Stimulated activated CD4-positive, alpha-beta T cell treated with anti-CD3 and anti-CD28 coated beads, Interleukin-1b, Interleukin-23, amount 100 ng/mL, for 24 hours (primary cell): ENCODE data around the gene ARHGEF3.
"Not testable (repeated sequence)": the region's sequence is repeated elsewhere in the genome, so short reads cannot be mapped to it uniquely, and the experiment has no call there.

Experiments
- DNase-seq, 4 experiments: peaks; one replicate each; pipeline ENCODE4 v3.0.0-alpha.2; 2020; ENCODE audit warnings: low read depth in 4 of 4, low spot score in 1 of 4

The ARHGEF3 gene

DNA sequence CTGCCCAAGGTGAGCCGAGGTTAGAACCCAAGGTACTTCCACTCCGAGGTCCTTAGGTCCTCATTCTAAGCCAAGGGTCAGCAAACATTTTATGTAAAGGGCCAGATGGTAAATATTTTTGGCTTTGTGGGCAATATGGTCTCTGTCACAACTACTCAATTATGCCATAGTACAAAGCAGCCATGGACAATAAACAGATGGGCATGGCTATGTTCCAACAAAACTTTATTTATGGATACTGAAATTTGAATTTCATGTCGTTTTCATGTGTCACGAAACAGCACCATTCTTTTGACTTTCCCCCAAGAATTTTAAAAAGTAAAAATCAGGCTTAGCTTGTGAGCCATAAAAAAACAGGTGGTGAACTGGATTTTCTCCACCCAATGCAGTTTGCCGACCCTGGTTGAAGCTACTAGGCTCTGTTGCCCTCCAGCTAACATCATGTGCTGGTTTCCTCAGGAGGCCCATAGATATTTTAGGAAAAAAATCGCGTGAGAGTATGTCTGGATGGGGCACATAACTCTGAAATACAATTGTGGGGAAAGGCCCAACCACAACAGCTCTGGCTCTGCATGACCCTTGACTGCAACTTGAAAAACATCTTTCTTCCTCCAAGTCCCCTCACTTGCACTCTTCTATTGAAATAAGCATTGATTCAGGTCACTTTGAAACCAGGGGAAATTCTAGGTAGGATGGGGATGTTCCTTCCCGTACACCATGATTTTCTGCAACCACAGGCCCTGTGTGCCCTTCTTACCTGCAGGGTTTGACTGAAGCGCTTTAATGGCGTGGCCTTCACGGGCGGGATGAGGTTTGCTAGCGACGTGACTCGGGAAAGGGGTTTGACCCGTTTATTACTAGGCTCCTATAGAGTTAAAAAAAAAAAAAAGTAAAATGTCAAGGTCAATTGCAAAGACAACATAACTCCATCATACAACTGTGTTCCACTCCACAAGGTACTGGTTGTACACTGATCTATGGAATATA, 28.5 kb downstream of the ARHGEF3 start:
- DNase-seq = no peak

DNA sequence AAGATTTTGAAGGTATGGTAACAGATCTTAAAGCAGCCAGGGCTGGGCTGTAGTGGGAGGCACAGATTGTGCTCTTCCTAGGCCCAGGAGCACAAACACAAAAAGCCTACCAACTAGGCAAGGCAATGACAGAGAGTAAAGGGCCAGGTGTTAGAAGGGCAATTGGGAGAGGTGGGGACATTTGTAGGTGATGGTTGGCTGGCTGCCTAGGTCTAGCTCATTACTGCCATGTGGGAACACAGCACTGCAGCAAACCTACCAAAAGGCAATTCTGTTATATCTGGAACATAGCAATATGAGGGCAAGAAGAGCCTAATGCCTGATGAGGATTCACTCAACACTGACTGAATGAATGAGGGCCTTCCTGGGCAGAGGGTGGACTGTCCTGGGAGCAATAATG, 30.4 kb downstream of the ARHGEF3 start:
- DNase-seq = no peak

DNA sequence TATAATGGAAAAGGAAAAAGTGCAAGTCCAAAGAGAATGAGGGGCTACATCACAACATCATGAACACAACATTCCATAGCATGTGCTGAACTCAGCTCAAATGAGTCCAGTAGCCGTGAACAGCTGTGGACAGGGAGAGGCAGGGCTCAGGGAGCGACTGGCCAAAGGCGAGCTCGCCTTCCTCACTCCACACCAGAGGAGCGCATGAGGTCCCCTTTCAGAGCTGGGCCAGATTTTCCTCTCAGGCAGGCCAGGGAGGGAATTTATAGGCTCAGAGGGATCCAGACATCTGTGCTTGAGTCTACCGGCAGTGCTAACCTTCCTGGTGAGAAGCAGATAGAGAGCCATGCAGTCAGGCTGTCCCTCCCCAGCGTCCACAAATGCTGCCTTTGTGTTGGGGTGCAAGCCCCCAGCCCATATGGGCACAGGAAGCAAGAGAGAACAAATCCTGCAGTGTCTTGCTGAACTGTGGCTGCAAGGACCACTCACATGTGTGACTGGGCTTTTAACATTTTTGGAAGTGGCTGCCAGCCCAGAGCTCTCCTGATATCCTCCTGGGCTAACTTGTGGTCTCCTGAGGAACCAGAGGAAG, 32.5 kb downstream of the ARHGEF3 start:
- no peak for DNase-seq

DNA sequence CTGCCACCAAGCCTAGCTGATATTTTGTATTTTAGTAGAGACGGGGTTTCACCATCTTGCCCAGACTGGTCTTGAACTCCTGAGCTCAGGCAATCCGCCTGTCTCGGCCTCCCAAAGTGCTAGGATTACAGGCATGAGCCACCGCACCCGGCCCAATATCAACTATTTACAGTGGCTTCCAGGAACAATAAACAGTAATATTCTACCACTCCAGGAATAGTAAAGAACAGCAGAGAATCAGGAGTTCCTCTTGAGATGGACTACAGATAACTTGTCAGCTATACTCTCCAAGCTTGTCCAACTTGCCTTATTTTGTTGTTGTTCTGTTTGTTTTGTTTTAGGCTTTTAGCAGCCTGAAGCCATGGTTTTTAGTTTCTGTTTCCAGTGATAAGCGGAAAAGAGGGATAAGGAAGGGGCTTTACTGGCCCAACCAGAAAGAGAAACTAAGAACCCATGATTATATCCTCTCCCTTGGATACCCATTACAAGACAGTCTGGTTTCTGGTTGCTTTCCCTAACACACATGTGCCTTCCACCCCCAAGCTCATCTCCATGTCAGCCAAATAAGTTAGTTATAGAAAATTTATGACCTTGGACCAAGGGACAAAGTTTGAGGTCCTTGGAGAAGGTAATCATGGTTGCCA, 36.7 kb downstream of the ARHGEF3 start:
- DNase-seq = no peak

DNA sequence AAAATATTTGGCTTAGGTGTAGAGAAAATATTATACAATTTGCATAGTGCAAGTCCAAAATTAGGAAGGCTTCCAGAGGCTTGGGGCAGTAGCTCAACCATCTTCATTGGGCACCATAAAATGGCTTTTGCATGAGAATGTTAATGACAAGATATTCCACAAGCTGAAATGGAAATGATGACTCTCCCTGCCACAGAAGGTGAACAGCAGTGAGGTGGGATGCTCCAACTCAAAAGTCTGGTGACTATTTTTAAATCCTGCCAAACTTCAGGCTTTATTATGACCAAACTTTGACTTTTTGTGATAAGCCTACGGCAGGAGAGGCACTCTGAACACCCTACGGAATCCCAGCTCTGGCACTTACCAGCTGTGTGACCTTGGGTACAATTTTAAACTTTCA, 37.6 kb downstream of the ARHGEF3 start:
- no peak for DNase-seq

DNA sequence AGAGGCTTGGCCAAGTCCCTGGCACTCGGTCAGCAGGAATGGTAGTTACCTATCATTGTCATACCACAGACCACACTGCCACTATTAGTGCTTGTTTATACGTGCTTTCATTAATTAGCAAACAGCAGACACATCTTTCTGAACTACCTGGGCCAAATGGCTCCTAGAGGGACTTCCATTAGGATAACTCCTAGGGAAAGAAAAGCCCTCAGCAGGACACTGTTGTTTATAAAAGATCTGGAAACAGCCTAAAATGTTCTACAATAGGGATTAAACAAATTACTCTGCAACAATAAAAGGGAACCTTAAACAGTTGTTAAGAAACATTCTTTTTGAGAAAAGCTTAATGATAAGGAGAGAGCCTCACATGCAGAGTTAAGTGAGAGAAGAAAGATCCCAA, 38.5 kb downstream of the ARHGEF3 start:
- DNase-seq = no peak

DNA sequence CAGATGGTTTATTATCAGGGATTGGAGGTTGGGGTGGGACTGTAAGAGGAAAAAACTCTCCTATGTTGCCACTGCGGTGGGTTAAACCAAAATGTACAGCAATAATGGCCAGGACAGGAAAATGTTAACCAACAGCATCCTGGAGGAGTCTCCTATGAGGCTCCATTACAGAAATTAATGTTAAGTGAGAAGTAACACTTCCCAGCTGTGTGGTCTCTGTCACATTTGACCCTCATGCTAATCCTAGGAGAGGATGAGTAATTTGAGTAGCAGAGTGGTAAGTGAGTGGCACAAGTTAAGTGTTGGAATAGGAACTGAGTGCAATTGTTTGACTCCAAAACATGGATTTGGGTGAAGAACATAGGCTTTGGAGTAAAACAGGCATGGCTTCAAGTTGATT, 39.0 kb downstream of the ARHGEF3 start:
- no peak for DNase-seq

DNA sequence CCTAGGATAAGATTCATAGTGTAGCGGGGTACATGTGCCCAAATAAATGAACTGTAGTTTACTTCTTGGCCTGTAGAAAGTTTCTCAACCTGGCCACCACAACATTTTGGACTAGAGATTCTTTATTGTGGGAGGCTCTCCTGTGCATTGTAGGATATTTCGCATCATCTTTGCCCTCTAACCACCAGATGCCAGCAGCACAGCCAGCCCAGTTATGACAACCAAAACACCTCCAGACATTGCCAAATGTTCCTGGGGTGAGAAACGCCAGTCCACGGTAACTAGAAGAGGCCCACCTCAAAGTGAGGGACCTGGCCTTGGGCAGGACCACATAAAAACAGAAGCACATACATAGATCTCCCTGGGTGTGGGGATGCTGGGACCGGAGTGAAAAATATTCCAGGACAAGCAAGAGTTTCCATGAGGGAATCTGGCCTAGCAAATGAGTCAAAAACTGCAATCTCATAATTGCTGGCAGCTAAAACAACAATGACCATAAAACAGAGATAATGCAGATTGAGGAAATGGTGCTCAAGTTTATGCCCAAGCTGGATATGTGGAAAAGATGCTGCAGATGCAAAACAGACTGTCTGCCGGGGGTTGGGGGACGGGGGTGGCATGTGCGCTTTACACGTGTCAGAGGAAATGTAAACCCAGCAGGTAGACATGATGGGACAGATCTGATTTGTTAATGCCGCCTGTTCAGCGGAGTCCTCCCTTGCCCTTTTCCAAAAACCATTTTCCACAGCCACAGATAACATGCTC, 39.7 kb downstream of the ARHGEF3 start:
- no peak for DNase-seq

DNA sequence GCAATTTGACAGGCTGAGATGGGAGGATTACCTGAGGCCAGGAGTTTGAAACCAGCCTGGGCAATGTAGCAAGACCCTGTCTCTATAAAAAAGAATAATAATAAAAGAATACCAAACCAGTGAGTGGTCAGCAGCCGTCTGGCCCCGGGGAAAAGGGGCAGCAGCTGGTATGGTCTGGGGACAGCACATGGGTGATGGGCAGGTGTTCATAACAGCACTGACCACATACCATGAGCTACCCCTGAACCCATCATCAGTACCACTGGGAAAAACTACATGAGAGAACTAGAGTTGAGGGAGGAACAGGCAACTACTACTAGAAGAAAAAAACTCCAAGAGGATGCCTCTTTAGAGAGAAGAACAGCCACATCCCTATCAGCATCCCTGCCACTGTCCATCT, 40.7 kb downstream of the ARHGEF3 start:
- DNase-seq = no peak

DNA sequence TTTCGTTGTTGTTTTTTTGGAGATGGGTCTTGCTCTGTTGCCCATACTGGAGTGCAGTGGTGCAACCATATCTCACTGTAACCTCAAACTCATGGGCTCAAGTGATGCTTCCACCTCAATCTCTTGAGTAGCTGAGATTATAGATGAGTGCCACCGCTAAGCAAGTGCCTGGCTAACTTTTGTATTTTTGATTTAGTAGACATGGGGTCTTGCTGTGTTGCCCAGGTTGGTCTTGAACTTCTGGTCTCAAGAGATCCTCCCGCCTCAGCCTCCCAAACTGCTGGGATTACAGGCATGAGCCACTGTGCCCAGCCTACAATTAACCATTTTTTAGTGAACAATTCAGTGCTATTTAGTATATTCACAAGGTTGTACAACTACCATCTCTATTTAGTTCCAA, 42.2 kb downstream of the ARHGEF3 start:
- no peak for DNase-seq

DNA sequence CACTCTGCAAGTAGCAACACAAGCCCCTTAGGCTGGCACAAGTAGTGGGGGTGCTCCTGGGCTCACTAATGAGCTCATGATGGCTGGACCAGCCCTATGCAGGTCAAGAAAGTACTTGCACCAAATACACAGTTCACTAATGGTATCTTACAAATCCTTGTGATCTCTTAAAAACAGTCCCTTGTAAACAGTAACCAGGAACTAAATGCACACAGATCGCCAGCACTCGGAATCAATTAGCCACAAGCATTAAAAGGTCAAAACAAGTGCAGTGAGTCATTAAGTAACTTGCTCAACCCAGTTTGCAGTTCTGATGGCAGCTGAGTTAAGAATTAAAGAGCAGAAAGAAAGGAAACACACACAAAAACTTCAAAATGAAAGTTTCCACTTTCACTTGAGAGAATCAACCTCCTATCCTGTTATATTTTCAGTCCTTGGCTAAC, 43.2 kb downstream of the ARHGEF3 start:
- DNase-seq = peak in 2 of 4 experiments; percentile 7 to 19

DNA sequence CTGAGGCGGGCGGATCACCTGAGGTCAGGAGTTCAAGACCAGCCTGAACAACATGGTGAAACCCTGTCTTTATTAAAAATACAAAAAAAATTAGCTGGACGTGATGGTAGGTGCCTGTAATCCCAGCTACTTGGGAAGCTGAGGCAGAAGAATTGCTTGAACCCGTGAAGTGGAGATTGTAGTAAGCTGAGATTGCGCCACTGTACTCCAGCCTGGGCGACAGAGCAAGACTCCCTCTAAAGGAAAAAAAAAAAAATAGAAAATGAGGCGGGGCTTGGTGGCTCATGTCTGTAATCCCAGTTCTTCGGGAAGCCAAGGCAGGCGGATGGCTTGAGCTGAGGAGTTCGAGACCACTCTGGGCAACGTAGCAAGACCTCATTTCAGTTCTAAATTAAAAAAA, 43.7 kb downstream of the ARHGEF3 start:
- not testable (repeated sequence) for DNase-seq

DNA sequence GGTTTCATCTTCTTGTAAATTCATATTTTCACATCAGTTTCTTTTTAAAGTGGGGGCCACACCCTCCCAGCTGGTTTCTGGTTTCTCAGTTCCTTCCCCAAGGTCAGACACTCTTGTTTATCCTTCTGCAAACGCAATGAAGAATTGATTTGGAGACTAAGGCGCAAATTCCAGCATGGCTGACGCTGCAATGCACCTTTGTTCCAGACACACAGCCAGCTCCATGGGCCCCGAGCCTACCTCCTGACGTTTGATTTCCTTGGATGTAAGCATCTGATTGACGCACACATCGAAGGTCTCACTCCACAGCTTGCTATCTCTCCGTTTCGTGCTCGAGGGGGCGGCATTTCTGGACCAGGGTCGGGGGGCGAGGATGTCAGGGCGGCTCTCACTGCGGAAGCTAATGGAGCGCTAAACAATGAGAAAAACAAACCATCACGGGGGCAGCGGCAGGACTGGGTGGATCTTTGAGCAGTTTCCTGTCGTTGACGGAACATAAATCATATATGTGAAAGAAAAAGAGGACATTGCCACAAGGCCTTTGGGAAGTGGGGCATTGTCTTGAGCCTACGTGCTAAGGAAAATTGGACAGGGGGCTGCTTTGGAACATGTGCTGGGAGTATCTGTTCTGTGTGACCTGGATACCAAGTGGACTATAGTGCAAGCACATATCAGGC, 46.9 kb downstream of the ARHGEF3 start:
- peak in 1 of 4 experiments; percentile 4 for DNase-seq

DNA sequence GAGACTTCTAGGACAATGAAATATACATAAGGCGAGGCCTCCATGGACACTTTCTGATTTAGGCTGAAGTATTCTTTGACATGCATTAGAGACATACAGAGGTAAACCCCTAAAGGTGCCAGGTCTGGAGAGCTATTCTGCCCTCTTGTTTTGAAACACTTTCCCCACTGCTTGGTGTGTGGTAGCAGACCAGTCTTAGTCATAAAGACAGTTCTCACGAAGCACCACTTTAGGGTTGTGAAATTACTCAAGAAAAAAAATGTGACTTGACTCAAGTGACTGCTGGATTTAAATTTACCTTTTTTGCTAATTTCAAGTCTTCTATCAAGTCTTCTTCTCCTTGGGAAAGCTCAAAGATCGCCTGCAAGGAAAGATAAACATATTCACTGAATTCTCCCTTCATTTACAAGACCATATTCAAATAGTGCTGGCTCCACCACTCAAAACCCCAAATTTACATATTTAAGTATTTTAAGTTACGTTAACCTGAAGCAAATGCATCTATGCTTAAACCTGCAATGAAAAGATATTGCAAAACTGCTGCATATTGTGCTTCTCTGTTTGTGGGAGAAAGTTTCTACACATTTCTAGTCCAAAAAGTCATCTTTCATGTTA, 48.4 kb downstream of the ARHGEF3 start:
- peak in 2 of 4 experiments; percentile 3 to 28 for DNase-seq

DNA sequence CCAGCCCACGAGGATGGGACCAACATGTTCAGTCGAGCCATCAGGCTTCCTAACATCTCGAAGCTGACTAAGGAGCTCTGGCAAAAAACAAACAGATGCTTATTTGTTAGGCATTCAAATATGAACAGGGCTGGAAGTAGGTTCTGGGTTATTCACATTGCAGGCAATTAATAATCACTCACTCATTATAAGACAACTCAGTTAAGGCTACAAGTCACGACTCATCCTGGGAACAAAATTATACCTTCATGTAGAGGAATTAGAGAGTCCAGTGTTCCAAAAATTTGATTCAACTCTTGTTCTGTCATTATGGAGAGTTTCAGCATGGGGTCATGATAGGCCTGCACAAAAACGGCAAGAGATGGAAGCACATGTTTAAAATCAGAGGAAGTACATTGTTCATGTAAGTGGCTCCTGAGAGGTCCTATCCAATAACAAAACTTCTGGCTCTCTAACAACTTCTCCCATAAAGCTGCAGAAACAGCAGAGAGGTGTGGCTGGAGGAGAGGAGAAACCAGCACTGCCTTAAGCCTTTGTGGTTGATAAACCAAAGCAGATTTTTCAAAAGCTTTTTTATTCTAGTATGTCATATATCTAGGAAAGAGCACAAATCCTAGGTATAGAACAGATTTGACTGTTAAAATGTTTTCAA, 50.6 kb downstream of the ARHGEF3 start:
- DNase-seq = no peak

DNA sequence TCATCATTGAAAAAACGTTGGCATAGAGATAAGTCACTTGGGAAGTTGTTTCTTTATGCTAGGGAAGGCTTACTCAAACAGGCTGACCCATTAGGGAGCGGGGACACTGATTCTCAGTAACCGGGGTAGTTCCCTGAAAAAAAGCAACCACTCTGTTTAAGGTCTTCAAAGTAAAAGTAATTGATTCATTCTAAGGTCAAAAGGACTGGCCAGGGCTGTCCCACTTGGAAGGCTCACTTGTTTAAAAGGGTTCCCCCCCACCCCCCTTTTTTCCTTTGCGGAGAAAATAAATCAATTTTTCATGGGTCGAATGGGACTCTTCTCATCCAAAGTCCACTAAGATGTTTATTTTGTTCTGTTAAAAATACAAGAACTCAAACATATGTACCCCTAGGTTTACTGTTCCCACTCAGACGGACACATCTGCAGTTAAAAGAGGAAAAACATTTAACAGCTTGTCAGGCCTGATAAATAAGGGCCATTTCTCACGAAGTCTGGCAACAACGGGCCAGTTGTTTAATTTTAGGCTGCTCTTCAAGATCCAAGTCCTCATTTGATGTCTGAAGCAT, 53.0 kb downstream of the ARHGEF3 start:
- no peak for DNase-seq

DNA sequence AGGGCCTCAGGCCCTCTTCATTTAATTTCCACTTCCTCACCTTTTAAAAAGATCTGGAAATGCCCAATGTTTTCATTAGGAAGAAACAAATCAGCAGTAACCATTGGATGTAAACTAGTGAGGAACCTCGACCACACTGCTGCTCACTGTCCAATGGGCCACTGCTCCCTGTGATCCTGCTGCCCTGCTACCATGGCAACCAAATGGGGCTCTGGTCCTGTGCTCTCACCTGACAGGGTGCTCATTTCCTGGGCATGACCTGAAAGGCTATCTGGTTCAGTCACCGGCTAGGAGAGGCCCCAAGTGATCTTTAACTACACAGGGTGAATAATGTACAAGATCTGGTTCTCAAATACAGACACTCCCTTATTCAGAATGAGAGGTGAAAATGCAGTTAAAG, 54.6 kb downstream of the ARHGEF3 start:
- no peak for DNase-seq

DNA sequence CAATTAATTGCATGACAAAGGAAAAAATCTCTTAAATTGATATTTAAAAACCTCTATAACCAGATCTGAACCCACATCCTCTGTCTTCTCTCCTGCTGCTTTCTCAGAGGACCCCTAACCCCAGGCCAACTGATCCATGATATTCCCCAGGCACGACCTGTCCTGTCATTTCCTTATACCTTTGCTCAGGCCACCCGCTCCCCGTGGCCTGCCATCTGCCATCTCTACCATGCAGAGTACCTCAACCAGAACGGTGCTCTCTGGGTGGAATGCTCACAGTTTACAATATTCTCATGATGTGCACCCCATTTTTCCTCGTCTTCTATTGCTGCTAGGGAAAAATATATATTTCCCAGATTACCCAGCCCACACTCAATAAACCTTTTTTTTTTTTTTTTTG, 57.7 kb downstream of the ARHGEF3 start:
- DNase-seq = no peak

DNA sequence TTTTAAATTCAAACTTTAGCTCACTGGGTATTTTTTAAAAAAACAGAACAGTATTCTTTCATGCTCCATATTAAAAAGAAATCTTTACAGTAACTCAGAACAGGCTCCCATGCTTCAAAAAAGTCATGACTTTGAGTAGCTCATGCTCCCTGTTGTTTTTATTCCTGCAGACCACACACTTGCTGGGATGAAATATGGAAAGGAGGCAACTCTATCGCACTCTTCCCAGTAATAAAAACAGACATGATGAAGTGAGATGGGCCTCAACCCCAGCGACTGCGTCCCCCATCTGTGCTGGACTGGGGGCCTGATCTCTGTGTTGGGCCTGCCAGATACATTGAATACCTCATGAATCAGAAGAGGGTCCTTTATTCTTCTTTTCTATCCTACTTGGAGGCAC, 58.9 kb downstream of the ARHGEF3 start:
- no peak for DNase-seq
